Natural killer cell (primary cell): ENCODE data around the gene ERMP1. TPM values are rescaled to one million over a fixed set of nuclear protein-coding genes. Genes with fewer than 3 reads are reported as not detected.
A peak's percentile ranks its signal among the peaks of the same experiment; 100 is the strongest.
"Not testable (repeated sequence)": the region's sequence is repeated elsewhere in the genome, so short reads cannot be mapped to it uniquely, and the experiment has no call there.

Source experiments
- ATAC-seq, 3 donors: fragments of 150-1000 bp in 2 of 3; fragments of 200-7000 bp in 1 of 3; cut with Tn5 transposase; 1 replicate in 1 of 3; 2 replicates in 2 of 3; pipeline ENCODE4 v1.10.0; 2021; ENCODE audit warnings: mild to moderate bottlenecking in 2 of 3, moderate library complexity in 2 of 3
- DNase-seq, 2 donors: peaks; one replicate each; pipeline versions ENCODE4 v3.0.0 to v3.0.0-alpha.2; 2013 to 2021; ENCODE audit warnings: mixed read lengths in 1 of 2
- H3K27ac ChIP-seq: one replicate; pipeline ENCODE4 v1.5.1; 2013; ENCODE audit warnings: mild to moderate bottlenecking, low read length
- H3K27me3 ChIP-seq: one replicate; pipeline ENCODE4 v1.6.1; 2013; ENCODE audit warnings: low read length; ENCODE audit not compliant: control insufficient read depth, insufficient read depth
- H3K36me3 ChIP-seq: one replicate; pipeline ENCODE4 v1.6.1; 2013; ENCODE audit warnings: low read length; ENCODE audit not compliant: control insufficient read depth, insufficient read depth
- H3K4me1 ChIP-seq: one replicate; pipeline ENCODE4 v1.6.1; 2013; ENCODE audit warnings: low read length; ENCODE audit not compliant: control insufficient read depth, insufficient read depth
- H3K4me3 ChIP-seq: one replicate; pipeline ENCODE4 v1.5.1; 2013; ENCODE audit warnings: low read length
- H3K9me3 ChIP-seq: one replicate; pipeline ENCODE4 v1.6.1; 2013; ENCODE audit warnings: low read length; ENCODE audit not compliant: control insufficient read depth, insufficient read depth
- H3K27ac Mint-ChIP-seq, 2 donors: one replicate each; pipeline ENCODE4 v1.8.0; 2022; ENCODE audit warnings: mild to moderate bottlenecking in 2 of 2, mixed read lengths in 2 of 2, moderate library complexity in 1 of 2
- H3K27me3 Mint-ChIP-seq, 2 donors: one replicate each; pipeline ENCODE4 v1.8.0; 2022; ENCODE audit warnings: low read depth in 2 of 2, mixed read lengths in 2 of 2
- H3K36me3 Mint-ChIP-seq: one replicate; pipeline ENCODE4 v1.8.0; 2022; ENCODE audit warnings: mixed read lengths
- H3K4me1 Mint-ChIP-seq, 2 donors: one replicate each; pipeline ENCODE4 v1.8.0; 2022; ENCODE audit warnings: mixed read lengths in 2 of 2
- H3K4me3 Mint-ChIP-seq: one replicate; pipeline ENCODE4 v1.8.0; 2022; ENCODE audit warnings: mild to moderate bottlenecking, moderate library complexity, mixed read lengths
- H3K9me3 Mint-ChIP-seq, 2 donors: one replicate each; pipeline ENCODE4 v1.8.0; 2022; ENCODE audit warnings: mixed read lengths in 2 of 2
- WGBS: methylation state at CpG from one replicate; pipeline ENCODE4 v1.1.7; 2013; ENCODE audit warnings: missing lambda C conversion rate; ENCODE audit not compliant: insufficient coverage; 5-methylcytosine and 5-hydroxymethylcytosine counted together
- intact Hi-C: fragments of 100-400 bp; cut with micrococcal nuclease; formaldehyde crosslinking; loops from one replicate; pipeline ENCODE4 v1.14.2; 2022
- total RNA-seq, 4 donors: library from RNA; stranded (reverse); fragments of 120-200 nt in 1 of 4; gene quantifications; one replicate each; pipeline versions ENCODE4 v1.2.3 to v1.2.4, GENCODE V29; 2013 to 2022
- TF ChIP-seq, protein P1 (sequence below): fragments of 200-600 bp; IDR thresholded peaks from one replicate; pipeline ENCODE4 v1.8.0; 2022; ENCODE audit warnings: antibody characterized with exemption

Gene ERMP1
- total RNA-seq, 3 donors from 2014 or later (not counting 1 experiment from before 2014, with no cell fraction given): 24.7 to 52.0 (median 29.3) TPM

DNA sequence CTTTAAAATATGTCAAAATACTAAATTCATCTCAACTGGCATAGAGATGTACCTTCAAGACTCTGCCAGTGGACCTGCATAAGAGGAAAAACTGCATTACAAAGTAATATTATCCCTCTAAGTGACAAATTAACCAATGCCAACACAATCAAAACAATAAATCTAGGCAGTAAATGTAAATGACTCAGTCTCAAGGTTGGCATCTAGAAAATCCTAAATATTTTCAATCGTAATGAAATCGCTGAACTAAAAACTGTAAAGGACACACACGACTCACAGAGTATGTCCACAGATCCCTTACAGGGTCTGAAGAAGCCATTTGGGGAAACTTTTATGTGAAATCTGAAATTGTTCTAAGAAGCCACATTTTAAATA is 31.2 kb downstream of the ERMP1 start:
- DNase-seq (no peak), ATAC-seq (no peak)
- intact Hi-C loops: no loop called here
- Mint-ChIP-seq H3K9me3 (no peaks in the 10 kb centered on the region), H3K4me1 (peaks cover 7% of the 10 kb centered on the region in 2 donors), H3K36me3 (peaks cover 7% of the 10 kb centered on the region), H3K27ac (peak overlapping the region; percentile 52 to 62), H3K27me3 (no peaks in the 10 kb centered on the region), H3K4me3 (no peak overlapping the region)
- peaks cover 2% of the 10 kb centered on the region for H3K4me1 ChIP-seq
- H3K9me3 ChIP-seq: no peaks in the 10 kb centered on the region
- H3K4me3 ChIP-seq: no peak overlapping the region
- peaks cover 59% of the 10 kb centered on the region for H3K36me3 ChIP-seq
- no peak overlapping the region for H3K27ac ChIP-seq
- TF ChIP-seq, protein P1, sequence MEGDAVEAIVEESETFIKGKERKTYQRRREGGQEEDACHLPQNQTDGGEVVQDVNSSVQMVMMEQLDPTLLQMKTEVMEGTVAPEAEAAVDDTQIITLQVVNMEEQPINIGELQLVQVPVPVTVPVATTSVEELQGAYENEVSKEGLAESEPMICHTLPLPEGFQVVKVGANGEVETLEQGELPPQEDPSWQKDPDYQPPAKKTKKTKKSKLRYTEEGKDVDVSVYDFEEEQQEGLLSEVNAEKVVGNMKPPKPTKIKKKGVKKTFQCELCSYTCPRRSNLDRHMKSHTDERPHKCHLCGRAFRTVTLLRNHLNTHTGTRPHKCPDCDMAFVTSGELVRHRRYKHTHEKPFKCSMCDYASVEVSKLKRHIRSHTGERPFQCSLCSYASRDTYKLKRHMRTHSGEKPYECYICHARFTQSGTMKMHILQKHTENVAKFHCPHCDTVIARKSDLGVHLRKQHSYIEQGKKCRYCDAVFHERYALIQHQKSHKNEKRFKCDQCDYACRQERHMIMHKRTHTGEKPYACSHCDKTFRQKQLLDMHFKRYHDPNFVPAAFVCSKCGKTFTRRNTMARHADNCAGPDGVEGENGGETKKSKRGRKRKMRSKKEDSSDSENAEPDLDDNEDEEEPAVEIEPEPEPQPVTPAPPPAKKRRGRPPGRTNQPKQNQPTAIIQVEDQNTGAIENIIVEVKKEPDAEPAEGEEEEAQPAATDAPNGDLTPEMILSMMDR: no peak
- no peaks in the 10 kb centered on the region for H3K27me3 ChIP-seq
- WGBS: 100% methylated on average over 3 of the region's 3 CpGs

DNA sequence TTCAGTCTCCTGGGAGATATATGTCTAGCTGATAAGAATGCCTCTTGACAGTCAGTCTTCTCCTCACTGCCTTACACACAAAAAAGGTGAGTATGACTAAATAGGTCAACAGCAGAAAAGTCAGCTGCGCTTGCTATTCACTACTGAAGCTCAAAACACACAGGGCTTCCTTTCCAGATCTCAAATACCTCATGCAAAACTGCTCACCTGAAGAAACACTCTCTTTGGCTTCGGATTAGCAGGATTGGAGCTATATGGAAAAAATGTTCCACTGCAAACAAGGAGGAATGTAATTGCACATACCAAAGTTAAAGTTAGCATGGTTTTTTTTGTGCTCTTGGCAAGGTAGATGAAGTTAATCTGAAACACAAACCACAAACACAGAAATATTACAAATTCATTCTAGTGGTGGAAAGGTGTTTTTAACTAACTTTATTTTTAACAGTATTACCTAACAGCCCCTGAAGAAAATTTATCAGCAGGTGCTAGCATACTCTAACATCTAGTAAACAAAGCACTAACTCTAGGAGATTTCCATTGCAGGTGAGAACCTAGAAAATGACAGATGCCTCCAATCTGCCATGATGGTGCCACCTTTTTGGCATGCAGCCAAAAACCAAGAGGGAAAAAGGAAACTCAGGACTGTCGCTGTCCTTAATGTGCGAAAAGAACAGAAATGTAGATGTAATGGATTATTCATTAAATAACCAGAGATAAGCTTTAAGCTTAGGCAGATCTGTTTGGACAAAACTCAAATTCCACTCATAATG is 31.8 kb downstream of the ERMP1 start:
- Histone ChIP-seq H3K27ac (no peak overlapping the region), H3K4me1 (peaks cover 2% of the 10 kb centered on the region), H3K27me3 (no peaks in the 10 kb centered on the region), H3K36me3 (peaks cover 63% of the 10 kb centered on the region), H3K9me3 (no peaks in the 10 kb centered on the region), H3K4me3 (no peak overlapping the region)
- TF ChIP-seq, protein P1: no peak
- Mint-ChIP-seq H3K27me3 (no peaks in the 10 kb centered on the region), H3K36me3 (peaks cover 7% of the 10 kb centered on the region), H3K4me1 (peaks cover 7% of the 10 kb centered on the region in 2 donors), H3K27ac (peak overlapping the region; percentile 52 to 62), H3K4me3 (no peak overlapping the region), H3K9me3 (no peaks in the 10 kb centered on the region)
- intact Hi-C loops: no loop called here
- DNase-seq (peak in 1 of 2 donors; percentile 23), ATAC-seq (no peak)
- WGBS: 67% methylated on average over 3 of the region's 4 CpGs

DNA sequence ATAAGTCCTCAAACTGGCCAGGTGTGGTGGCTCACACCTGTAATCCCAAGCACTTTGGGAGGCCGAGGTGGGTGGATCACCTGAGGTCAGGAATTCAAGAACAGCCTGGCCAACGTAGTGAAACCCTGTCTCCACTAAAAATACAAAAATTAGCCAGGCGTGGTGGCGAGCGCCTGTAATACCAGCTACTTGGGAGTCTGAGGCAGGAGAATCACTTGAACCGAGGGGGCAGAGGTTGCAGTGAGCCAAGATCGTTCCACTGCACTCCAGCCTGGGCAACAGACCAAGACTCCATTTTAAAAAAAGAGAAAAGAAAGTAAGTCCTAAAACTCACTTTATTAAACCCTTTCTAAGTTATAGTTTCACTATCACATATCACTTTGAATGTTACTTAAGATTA is 32.5 kb downstream of the ERMP1 start:
- intact Hi-C loops, H3K36me3 Mint-ChIP-seq: not testable (repeated sequence)

DNA sequence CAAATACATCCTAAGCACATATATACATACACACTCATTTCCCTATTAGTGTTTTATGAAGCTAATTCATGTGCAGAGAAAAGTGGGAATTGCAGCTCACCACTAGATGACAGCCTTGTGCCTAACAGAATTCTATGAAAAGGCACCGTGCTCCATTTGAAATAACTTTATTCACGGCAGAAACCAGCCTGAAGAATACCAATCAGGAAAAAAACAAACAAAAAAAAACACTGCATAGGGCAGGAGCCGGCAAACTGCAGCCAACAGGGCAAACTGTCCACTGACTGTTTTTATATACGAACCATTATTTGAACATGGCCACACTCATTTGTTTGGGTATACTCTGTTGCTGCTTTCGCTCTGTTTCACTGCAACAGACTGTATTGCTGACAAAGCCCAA is 33.6 kb downstream of the ERMP1 start:
- Mint-ChIP-seq H3K4me3 (no peak overlapping the region), H3K27me3 (no peaks in the 10 kb centered on the region), H3K4me1 (peaks cover 17 to 18% of the 10 kb centered on the region in 2 donors), H3K9me3 (no peaks in the 10 kb centered on the region), H3K36me3 (peaks cover 7% of the 10 kb centered on the region), H3K27ac (peak overlapping the region; percentile 16 to 62)
- no peaks in the 10 kb centered on the region for H3K27me3 ChIP-seq
- H3K36me3 ChIP-seq: peaks cover 50% of the 10 kb centered on the region
- ATAC-seq (peak in 1 of 3 donors; percentile 40), DNase-seq (peak in 1 of 2 donors; percentile 50)
- H3K9me3 ChIP-seq: no peaks in the 10 kb centered on the region
- TF ChIP-seq, protein P1: no peak
- 48% methylated on average over 5 of the region's 5 CpGs for WGBS
- intact Hi-C loops: no loop called here
- no peak overlapping the region for H3K4me3 ChIP-seq
- no peak overlapping the region for H3K27ac ChIP-seq
- H3K4me1 ChIP-seq: peaks cover 2% of the 10 kb centered on the region

More for the DNA sequence above, 32.5 kb downstream of the ERMP1 start:
- H3K36me3 ChIP-seq: peaks cover 55% of the 10 kb centered on the region
- DNase-seq, H3K9me3 Mint-ChIP-seq, ATAC-seq, H3K4me1 ChIP-seq, H3K27me3 Mint-ChIP-seq, H3K4me3 ChIP-seq, H3K4me1 Mint-ChIP-seq, H3K4me3 Mint-ChIP-seq, H3K27me3 ChIP-seq, H3K9me3 ChIP-seq, H3K27ac ChIP-seq: not testable (repeated sequence)
- WGBS: 91% methylated on average over 7 of the region's 7 CpGs
- peak overlapping the region; percentile 52 to 62 for H3K27ac Mint-ChIP-seq
